Measurements from ENCODE around the gene GRIFIN. TPM values are rescaled to one million over a fixed set of nuclear protein-coding genes. Genes with fewer than 3 reads are reported as not detected.

Gene GRIFIN
- total and polyA plus RNA-seq, 10 donors, result not detected

DNA sequence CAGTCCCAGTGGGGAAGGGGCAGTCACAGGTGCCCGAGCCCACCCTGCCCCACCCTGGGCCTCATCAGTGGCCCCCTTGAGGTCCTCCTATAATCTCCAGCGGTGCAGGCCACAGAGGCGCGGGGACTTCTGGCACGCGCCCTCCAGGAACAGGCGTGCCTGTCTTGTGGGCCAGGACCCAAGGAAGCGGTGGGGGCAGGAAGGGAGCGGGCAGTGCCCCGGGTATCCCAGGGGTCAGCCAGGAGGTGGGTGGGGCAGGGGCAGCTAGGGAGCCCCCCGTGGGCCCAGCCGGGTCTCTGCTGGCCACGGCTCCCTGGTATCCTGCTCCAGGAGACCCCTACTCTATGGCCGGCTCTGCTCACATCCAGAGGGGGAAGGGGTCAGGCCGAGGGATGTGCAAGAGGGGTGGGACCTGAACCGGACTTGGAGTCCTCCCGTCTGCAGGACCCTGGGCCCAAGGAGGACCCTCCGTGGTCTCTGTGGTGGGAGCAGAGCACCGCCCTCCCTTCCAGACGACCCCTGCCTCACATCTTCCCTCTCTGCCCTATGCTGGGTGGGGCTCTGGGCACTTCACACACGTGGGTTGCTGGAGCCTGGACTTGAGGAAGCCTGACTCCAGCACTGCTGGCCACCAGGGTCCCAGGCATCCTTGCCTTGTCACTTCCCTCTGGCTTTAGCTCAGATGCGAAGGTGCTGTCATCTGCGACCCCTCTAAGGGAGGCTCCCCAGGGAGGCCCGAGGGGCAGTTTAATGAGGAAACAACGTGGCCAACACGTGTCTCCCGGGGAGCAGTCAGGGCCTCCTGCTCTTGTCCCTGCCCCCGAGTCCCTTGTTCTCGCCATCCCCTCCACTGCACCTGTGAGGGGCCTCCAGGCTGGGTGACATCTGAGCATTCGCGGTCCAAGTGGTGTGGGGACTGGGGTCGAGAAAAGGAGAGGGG is 18.3 kb upstream of the GRIFIN start:
- Histone ChIP-seq H3K4me1 (peaks cover 0 to 42% (median 19%) of the 10 kb centered on the region in 6 donors), H3K27ac (no peak overlapping the region), H3K27me3 (replicated peaks in 1 of 7) (peaks cover 0 to 55% (median 9%) of the 10 kb centered on the region in 7 donors), H3K4me3 (no peak overlapping the region), H3K9me3 (no peaks in the 10 kb centered on the region), H3K36me3 (no peaks in the 10 kb centered on the region)
- TF ChIP-seq, protein P1, sequence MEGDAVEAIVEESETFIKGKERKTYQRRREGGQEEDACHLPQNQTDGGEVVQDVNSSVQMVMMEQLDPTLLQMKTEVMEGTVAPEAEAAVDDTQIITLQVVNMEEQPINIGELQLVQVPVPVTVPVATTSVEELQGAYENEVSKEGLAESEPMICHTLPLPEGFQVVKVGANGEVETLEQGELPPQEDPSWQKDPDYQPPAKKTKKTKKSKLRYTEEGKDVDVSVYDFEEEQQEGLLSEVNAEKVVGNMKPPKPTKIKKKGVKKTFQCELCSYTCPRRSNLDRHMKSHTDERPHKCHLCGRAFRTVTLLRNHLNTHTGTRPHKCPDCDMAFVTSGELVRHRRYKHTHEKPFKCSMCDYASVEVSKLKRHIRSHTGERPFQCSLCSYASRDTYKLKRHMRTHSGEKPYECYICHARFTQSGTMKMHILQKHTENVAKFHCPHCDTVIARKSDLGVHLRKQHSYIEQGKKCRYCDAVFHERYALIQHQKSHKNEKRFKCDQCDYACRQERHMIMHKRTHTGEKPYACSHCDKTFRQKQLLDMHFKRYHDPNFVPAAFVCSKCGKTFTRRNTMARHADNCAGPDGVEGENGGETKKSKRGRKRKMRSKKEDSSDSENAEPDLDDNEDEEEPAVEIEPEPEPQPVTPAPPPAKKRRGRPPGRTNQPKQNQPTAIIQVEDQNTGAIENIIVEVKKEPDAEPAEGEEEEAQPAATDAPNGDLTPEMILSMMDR (IDR thresholded peaks at IDR 0.05 in 8 of 11, conservative IDR thresholded peaks at IDR 0.05 in 3 of 11), result no peak
- TF ChIP-seq POLR2AphosphoS5 (IDR thresholded peaks at IDR 0.05), result peak in 1 of 3 donors; percentile 25
- 45 to 68% (median 51%) methylated on average over 16 to 32 of the region's 32 CpGs for WGBS, 5 donors
- intact Hi-C loops (cut with DNase I; ENCODE audit: low total_unique reads), result no loop called here
- no peak for DNase-seq

DNA sequence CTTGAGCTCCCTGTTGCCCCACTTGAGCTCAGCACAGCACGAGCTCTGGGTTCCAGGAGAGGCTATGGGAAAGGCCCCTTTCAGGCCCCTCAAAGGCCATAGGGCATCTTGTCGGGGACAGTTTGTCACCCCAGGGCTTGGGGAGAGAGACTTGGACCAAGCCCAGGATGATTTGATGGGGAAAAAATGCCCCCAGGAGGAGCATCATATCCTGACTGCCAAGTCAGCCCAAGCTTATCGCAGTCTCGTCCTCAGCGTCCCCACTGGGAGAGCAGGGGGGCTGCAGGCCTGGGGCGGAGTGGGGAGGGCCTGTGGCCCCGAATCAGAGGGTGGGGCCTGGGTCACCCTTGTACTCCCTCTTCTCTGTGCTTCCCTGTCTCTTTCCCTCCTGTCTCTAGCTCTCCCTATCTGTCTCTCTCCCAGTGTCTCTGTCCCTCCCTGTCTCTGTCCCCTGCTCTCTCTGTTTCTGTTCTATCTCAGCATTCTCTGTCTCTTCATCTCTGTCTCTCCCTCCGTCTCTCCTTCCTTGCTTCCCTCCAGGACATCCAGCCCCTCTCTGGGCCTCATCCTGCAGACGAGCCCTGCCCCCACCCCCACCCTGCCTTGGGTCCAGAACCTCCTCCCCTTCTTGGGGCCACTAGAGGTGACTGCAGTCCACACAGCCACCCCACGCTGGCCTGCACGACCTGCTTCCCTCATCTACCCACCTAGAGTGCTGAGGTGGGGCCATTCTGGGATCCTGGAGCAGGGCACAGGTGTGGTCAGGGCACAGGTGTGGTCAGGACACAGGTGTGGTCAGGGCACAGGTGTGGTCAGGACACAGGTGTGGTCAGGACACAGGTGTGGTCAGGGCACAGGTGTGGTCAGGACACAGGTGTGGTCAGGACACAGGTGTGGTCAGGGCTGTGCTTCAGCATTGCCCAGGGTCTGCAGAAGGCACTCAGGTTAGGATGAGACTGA is 17.3 kb upstream of the GRIFIN start:
- Histone ChIP-seq H3K27me3 (replicated peaks in 1 of 7) (peaks cover 0 to 54% (median 9%) of the 10 kb centered on the region in 7 donors), H3K4me3 (no peak overlapping the region), H3K27ac (no peak overlapping the region), H3K4me1 (peaks cover 0 to 52% (median 24%) of the 10 kb centered on the region in 6 donors), H3K9me3 (no peaks in the 10 kb centered on the region), H3K36me3 (no peaks in the 10 kb centered on the region)
- WGBS, 5 donors, result 60 to 82% (median 72%) methylated on average over 9 to 10 of the region's 11 CpGs
- no peak for TF ChIP-seq POLR2AphosphoS5 (IDR thresholded peaks at IDR 0.05)
- no peak for TF ChIP-seq POLR2A (IDR thresholded peaks at IDR 0.05)
- TF ChIP-seq, protein P1 (IDR thresholded peaks at IDR 0.05 in 8 of 11, conservative IDR thresholded peaks at IDR 0.05 in 3 of 11), result no peak
- DNase-seq, result no peak
- intact Hi-C loops (cut with DNase I; ENCODE audit: low total_unique reads), result no loop called here

DNA sequence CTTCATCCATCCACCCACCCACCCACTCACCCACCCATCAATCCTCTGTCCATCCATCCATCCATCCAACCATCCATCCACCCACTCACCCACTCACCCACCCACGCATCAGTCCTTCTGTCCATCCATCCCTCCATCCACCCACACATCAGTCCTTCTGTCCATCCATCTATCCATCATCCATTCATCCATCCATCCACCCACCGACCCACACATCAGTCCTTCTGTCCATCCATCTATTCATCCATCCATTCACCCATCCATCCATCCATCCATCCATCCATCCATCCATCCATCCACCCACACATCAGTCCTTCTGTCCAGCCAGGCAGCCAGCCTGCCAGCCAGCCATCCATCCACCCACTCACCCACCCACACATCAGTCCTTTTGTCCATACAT is 15.8 kb upstream of the GRIFIN start:
- no peak for DNase-seq
- no peak for TF ChIP-seq POLR2AphosphoS5 (IDR thresholded peaks at IDR 0.05)
- no peak for TF ChIP-seq POLR2A (IDR thresholded peaks at IDR 0.05)
- TF ChIP-seq, protein P1 (IDR thresholded peaks at IDR 0.05 in 8 of 11, conservative IDR thresholded peaks at IDR 0.05 in 3 of 11), result no peak
- no peaks in the 10 kb centered on the region for H3K9me3 ChIP-seq
- H3K36me3 ChIP-seq, result no peaks in the 10 kb centered on the region
- no peak overlapping the region for H3K27ac ChIP-seq
- peaks cover 0 to 51% (median 23%) of the 10 kb centered on the region in 6 donors for H3K4me1 ChIP-seq
- intact Hi-C loops (cut with DNase I; ENCODE audit: low total_unique reads), result no loop called here
- 94 to 100% (median 95%) methylated on average over 2 of the region's 2 CpGs for WGBS, 5 donors
- H3K4me3 ChIP-seq, result no peak overlapping the region
- peaks cover 0 to 52% (median 8%) of the 10 kb centered on the region in 7 donors for H3K27me3 ChIP-seq (replicated peaks in 1 of 7)

Measured in spleen (tissue), 11 donors.